Lower leg skin (tissue), 4 donors: ENCODE data around the gene CD247. TPM values are rescaled to one million over a fixed set of nuclear protein-coding genes. Genes with fewer than 3 reads are reported as not detected.
A peak's percentile ranks its signal among the peaks of the same experiment; 100 is the strongest.

Experiments used
- DNase-seq, 2 donors: peaks; one replicate each; pipeline ENCODE4 v3.0.0-alpha.2; 2019; ENCODE audit warnings: low spot score in 2 of 2
- H3K4me3 ChIP-seq: fragments of 200-600 bp; sonication (generic); 2 replicates; pipeline ENCODE4 v1.5.1; 2017; ENCODE audit warnings: mild to moderate bottlenecking, low read depth; ENCODE audit not compliant: poor library complexity, severe bottlenecking
- POLR2A ChIP-seq, 2 donors: fragments of 450-650 bp; IDR thresholded peaks; one replicate each; pipeline ENCODE4 v1.6.1; 2016 to 2017; ENCODE audit warnings: antibody characterized with exemption in 2 of 2, mild to moderate bottlenecking in 1 of 2, moderate library complexity in 1 of 2
- WGBS, 2 donors: methylation state at CpG; one replicate each; pipeline ENCODE4 v1.1.5; 2018; 5-methylcytosine and 5-hydroxymethylcytosine counted together
- intact Hi-C: fragments of 100-400 bp; cut with DNase I; formaldehyde crosslinking; loops from one replicate; pipeline ENCODE4 v1.15.0; 2023; ENCODE audit warnings: low total_unique reads
- total RNA-seq, 4 donors: library from RNA; depleted of rRNA; stranded (reverse); fragments of >200 nt; gene quantifications; one replicate each; pipeline ENCODE4 v1.1.0, GENCODE V29; 2016
- TF ChIP-seq, protein P1 (sequence below), 3 donors: fragments of 450-650 bp; IDR thresholded peaks; one replicate each; pipeline ENCODE4 v1.5.1; 2016; ENCODE audit warnings: antibody characterized with exemption in 3 of 3, mild to moderate bottlenecking in 3 of 3, moderate library complexity in 2 of 3

Gene CD247
- total RNA-seq, 4 donors from 2014 or later = 0.27 to 0.61 (median 0.58) TPM; not detected in 1

DNA sequence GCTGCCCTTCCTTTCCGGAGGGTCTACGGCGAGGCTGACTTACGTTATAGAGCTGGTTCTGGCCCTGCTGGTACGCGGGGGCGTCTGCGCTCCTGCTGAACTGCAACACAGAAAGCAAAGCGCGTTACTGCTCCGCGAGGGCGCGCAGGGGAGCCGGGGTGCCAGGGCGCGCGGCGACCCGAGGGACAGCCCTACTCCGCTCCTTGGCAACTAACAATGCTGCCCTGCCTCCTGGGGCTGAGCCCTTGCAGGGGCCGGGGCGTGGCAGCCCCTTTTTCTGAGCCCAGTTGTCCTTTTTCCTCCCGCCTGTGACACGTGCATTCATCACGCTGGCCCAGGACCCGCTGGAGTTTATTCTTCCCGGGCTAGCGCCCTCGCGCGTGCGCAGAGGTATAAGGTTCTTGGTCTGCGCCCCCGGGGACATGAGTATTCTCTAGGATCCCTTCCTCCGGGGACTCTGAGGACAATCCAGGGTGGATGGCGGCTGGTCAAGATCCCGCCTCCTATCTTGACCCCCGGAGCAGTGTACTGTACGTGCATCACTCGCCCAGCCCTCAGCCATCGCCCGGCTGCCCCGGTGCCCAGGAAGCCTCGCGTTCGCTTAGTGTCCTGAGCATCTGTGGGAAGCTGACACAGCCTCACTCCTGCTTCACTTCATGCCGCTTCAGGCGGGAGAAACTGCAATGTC is 78.9 kb downstream of the CD247 start:
- 11 to 12% methylated on average over 33 to 47 of the region's 49 CpGs for WGBS, 2 donors
- intact Hi-C loops = no loop called here
- peak; percentile 15 to 87 for DNase-seq
- TF ChIP-seq, protein P1, sequence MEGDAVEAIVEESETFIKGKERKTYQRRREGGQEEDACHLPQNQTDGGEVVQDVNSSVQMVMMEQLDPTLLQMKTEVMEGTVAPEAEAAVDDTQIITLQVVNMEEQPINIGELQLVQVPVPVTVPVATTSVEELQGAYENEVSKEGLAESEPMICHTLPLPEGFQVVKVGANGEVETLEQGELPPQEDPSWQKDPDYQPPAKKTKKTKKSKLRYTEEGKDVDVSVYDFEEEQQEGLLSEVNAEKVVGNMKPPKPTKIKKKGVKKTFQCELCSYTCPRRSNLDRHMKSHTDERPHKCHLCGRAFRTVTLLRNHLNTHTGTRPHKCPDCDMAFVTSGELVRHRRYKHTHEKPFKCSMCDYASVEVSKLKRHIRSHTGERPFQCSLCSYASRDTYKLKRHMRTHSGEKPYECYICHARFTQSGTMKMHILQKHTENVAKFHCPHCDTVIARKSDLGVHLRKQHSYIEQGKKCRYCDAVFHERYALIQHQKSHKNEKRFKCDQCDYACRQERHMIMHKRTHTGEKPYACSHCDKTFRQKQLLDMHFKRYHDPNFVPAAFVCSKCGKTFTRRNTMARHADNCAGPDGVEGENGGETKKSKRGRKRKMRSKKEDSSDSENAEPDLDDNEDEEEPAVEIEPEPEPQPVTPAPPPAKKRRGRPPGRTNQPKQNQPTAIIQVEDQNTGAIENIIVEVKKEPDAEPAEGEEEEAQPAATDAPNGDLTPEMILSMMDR (IDR thresholded peaks at IDR 0.05) = no peak
- no peak for TF ChIP-seq POLR2A (IDR thresholded peaks at IDR 0.05)
- peak overlapping the region; percentile 2 for H3K4me3 ChIP-seq

DNA sequence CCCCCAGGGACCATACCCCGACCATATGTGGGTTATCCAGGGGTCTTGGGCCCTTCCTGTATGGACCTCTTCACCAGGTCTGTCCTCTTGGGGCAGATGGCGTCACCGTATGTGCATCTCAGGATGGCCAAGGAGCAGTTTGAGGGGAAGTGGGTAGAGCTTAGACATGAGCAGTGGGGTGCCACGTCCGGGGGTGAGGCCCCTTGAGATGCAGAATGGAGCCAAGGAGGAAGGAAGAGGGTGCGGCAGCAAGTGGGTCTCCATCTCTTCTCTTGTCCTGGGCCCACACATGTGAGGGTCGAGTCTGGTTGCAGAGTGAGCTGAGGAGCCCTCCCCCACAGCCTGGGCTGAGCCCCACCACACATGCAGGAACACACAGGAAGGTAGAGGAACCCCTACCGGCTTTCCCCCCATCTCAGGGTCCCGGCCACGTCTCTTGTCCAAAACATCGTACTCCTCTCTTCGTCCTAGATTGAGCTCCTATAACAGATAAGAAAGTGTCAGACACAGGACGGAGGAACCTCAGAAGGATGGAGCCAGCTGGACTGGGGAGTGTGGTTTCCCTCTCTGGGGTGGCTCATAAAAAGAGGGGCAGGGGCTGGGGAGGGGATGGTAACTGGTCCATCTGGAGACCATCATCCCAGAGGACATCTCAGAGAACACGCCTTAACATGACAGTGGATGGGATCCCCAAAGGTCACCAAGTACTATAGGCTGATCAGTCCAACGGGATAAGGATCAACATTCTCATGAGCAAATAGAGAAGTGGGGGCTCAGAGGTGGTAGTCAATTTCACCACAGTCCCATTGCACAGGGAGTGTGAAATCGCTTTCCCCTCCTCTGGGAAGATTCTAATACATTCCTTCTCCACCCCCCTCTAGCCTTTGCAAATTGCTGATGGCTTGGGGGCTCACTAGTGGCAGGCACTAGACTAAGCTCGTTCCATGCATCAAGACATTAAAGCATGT is 79.9 kb downstream of the CD247 start:
- no peak overlapping the region for H3K4me3 ChIP-seq
- intact Hi-C loops = no loop called here
- TF ChIP-seq, protein P1 (IDR thresholded peaks at IDR 0.05) = no peak
- no peak for TF ChIP-seq POLR2A (IDR thresholded peaks at IDR 0.05)
- DNase-seq = peak; percentile 6 to 76
- WGBS, 2 donors = 71 to 86% methylated on average over 17 of the region's 17 CpGs

DNA sequence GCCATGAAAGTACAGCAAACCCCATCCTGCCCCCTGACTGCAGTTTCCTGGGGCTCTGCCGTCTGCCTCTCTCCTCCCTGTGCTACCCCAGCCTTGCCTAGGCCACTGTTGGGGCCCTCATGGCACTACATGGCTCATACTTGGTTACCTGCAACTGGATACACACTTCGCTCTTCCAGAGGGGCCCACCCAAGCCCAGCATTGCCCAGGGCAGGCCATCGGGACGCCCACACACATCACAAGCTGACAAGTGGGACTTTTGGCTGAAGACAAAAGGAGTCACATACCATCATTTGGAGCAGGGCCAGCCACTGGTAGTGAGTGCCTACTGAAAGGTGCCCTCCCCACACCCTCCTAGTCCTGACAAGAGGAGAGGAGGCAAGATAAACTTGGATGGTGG is 82.8 kb downstream of the CD247 start:
- WGBS, 2 donors = 86 to 95% methylated on average over 4 of the region's 4 CpGs
- DNase-seq = peak in 1 of 2 donors; percentile 81
- H3K4me3 ChIP-seq = no peak overlapping the region
- intact Hi-C loops = no loop called here
- no peak for TF ChIP-seq POLR2A (IDR thresholded peaks at IDR 0.05)
- TF ChIP-seq, protein P1 (IDR thresholded peaks at IDR 0.05) = no peak

DNA sequence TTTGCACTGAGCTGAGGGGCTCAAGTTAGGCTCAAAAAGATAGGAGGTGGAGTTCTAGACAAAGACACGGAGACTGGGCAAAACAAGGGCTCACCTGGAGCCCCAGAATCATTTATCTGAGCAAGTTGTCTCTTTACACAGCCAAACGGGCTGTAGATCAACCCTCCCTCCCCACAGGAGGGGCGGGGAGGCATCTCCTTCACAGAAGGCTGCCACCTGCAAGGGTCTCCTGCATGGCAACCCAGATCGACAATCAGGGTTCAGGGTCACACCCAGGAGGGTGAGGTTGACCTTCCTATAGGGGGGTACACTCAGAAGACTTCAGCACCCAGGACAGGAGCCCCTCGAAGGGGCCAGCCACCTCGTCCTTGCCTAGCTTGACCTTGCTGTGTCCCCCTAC is 84.0 kb downstream of the CD247 start:
- 85 to 92% methylated on average over 6 of the region's 6 CpGs for WGBS, 2 donors
- intact Hi-C loops = no loop called here
- TF ChIP-seq, protein P1 (IDR thresholded peaks at IDR 0.05) = no peak
- no peak overlapping the region for H3K4me3 ChIP-seq
- peak in 1 of 2 donors; percentile 69 for DNase-seq

DNA sequence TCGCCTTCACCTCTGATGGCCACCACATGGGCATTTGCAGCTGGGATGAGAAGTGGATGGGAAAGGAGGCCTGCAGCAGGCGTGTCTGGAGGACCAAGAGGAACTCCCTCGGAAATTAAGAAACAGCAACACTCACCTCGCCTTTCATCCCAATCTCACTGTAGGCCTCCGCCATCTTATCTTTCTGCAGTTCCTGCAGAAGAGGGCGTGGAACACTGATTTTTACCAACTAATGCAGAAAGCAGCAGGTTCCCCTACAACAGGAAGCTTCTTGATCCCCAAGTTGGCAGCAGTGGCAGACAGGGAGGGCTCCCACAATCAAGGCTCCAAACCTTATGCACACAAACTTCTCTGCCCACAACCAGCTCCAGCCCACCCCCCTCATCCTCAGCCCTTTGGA is 84.4 kb downstream of the CD247 start:
- DNase-seq = peak in 1 of 2 donors; percentile 68
- H3K4me3 ChIP-seq = no peak overlapping the region
- no peak for TF ChIP-seq POLR2A (IDR thresholded peaks at IDR 0.05)
- TF ChIP-seq, protein P1 (IDR thresholded peaks at IDR 0.05) = no peak
- 93 to 94% methylated on average over 6 of the region's 6 CpGs for WGBS, 2 donors
- intact Hi-C loops = no loop called here
